HG03045 (cell line): Measurements from ENCODE around the gene CEP112.

Experiments
- ATAC-seq: cut with Tn5 transposase; IDR thresholded peaks from one replicate; pipeline ENCODE4 v1.9.1; 2021; ENCODE audit warnings: mild to moderate bottlenecking, moderate library complexity; ENCODE audit not compliant: unreplicated experiment

CEP112 gene

GRCh38 chr17:65627891-65628643 lies 563.9 kb downstream of the CEP112 start:
- no peak for ATAC-seq

- no peak for ATAC-seq
Measured at GRCh38 chr17:65627108-65627507, 564.8 kb downstream of the CEP112 start.

- ATAC-seq, result no peak
Measured at GRCh38 chr17:65626451-65626850, 565.5 kb downstream of the CEP112 start.

GRCh38 chr17:65618516-65618915 lies 573.4 kb downstream of the CEP112 start:
- ATAC-seq, result no peak

- no peak for ATAC-seq
Measured at GRCh38 chr17:65617496-65617895, 574.4 kb downstream of the CEP112 start.

- ATAC-seq, result no peak
Measured at GRCh38 chr17:65609749-65610148, 582.2 kb downstream of the CEP112 start.

GRCh38 chr17:65609286-65609685 lies 582.6 kb downstream of the CEP112 start:
- no peak for ATAC-seq

GRCh38 chr17:65604070-65604469 lies 587.9 kb downstream of the CEP112 start:
- ATAC-seq, result no peak

GRCh38 chr17:65601881-65602280 lies 590.1 kb downstream of the CEP112 start:
- no peak for ATAC-seq

- no peak for ATAC-seq
Measured at GRCh38 chr17:65601145-65601544, 590.8 kb downstream of the CEP112 start.

- no peak for ATAC-seq
Measured at GRCh38 chr17:65600518-65600917, 591.4 kb downstream of the CEP112 start.

- ATAC-seq, result no peak
Measured at GRCh38 chr17:65599650-65600049, 592.3 kb downstream of the CEP112 start.

GRCh38 chr17:65598746-65599145 lies 593.2 kb downstream of the CEP112 start:
- no peak for ATAC-seq

GRCh38 chr17:65595071-65595656 lies 596.8 kb downstream of the CEP112 start:
- no peak for ATAC-seq

GRCh38 chr17:65593855-65594845 lies 597.8 kb downstream of the CEP112 start:
- no peak for ATAC-seq

- no peak for ATAC-seq
Measured at GRCh38 chr17:65593092-65593854, 598.7 kb downstream of the CEP112 start.

GRCh38 chr17:65592125-65592965 lies 599.6 kb downstream of the CEP112 start:
- no peak for ATAC-seq

- no peak for ATAC-seq
Measured at GRCh38 chr17:65589321-65589720, 602.6 kb downstream of the CEP112 start.

GRCh38 chr17:65588181-65588808 lies 603.6 kb downstream of the CEP112 start:
- no peak for ATAC-seq
